ENCODE measurements around the gene TREML1.

The TREML1 gene

DNA sequence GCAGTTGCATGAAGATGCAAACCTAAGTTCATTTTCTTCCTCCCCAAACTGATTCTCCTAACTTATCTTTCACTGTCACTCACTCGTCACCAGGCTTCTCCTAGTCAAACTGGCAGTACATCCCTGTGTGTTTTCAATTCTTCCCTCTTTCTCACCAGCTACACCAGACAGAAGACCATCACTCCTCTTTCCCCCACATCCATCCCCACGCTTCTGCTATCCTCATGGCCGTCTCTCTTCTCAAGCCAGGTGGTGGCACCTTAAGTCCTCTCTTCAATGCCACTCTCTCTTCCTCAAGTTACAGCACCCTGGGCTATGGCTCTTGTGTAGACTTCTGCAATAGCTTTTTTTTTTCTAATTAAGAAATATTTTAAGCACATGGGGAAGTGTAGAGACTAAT, 23.1 kb upstream of the TREML1 start:
- Histone ChIP-seq H3K27ac (ENCODE audit: extremely low read depth, low read depth, low read length) (no peak overlapping the region), H3K36me3 (ENCODE audit: control insufficient read depth in 2 of 2, insufficient read depth in 1 of 2, low read length in 2 of 2) (no peaks in the 10 kb centered on the region), H3K4me1 (ENCODE audit: control insufficient read depth, insufficient read depth, low read length) (no peaks in the 10 kb centered on the region), H3K4me3 (ENCODE audit: low read depth, low read length) (no peak overlapping the region), H3K9me3 (ENCODE audit: control insufficient read depth, insufficient read depth, low read depth, low read length) (no peaks in the 10 kb centered on the region)
- POLR2A ChIA-PET, result no interaction called here
- CTCF ChIA-PET, result interaction anchor here (1.6 kb wide), 1 partner anchor 8 kb away, joined by 5 read pairs; no protein-coding TSS in a partner anchor
- TF ChIP-seq, protein P1, sequence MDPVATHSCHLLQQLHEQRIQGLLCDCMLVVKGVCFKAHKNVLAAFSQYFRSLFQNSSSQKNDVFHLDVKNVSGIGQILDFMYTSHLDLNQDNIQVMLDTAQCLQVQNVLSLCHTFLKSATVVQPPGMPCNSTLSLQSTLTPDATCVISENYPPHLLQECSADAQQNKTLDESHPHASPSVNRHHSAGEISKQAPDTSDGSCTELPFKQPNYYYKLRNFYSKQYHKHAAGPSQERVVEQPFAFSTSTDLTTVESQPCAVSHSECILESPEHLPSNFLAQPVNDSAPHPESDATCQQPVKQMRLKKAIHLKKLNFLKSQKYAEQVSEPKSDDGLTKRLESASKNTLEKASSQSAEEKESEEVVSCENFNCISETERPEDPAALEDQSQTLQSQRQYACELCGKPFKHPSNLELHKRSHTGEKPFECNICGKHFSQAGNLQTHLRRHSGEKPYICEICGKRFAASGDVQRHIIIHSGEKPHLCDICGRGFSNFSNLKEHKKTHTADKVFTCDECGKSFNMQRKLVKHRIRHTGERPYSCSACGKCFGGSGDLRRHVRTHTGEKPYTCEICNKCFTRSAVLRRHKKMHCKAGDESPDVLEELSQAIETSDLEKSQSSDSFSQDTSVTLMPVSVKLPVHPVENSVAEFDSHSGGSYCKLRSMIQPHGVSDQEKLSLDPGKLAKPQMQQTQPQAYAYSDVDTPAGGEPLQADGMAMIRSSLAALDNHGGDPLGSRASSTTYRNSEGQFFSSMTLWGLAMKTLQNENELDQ (tag by site-specific recombination; IDR thresholded peaks at IDR 0.05; ENCODE audit: low read depth), result no peak
- TF ChIP-seq ZNF366 (tag by site-specific recombination; conservative IDR thresholded peaks at IDR 0.05) (peak; percentile 16; the same call in 1 of the 2 replicates), ELK4 (IDR thresholded peaks at IDR 0.05; ENCODE audit: borderline replicate concordance, low read depth, low read length) (no peak), ZNF37A (tag by site-specific recombination; IDR thresholded peaks at IDR 0.05) (no peak)

DNA sequence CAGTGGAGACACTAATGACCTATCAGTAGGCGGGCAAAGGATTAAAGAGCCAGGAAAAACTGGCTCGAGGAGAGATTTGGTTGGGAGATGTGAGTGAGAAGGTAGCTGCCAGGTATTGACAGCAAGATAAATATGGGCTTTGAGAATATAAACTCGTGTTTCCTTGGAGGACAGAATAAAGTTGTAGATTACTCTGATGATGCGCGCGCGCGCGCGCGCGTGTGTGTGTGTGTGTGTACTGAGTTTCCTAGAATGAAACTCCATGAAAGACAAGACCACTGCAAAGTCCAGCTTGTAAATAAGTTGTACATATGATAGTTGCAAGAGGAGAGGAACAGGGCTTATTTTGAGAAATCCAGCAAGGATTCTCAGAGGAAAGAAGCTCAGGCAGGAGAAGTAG, 22.0 kb upstream of the TREML1 start:
- Histone ChIP-seq H3K9me3 (ENCODE audit: control insufficient read depth, insufficient read depth, low read depth, low read length) (no peaks in the 10 kb centered on the region), H3K27ac (ENCODE audit: extremely low read depth, low read depth, low read length) (no peak overlapping the region), H3K4me1 (ENCODE audit: control insufficient read depth, insufficient read depth, low read length) (no peaks in the 10 kb centered on the region), H3K36me3 (ENCODE audit: control insufficient read depth in 2 of 2, insufficient read depth in 1 of 2, low read length in 2 of 2) (no peaks in the 10 kb centered on the region), H3K4me3 (ENCODE audit: low read depth, low read length) (no peak overlapping the region)
- CTCF ChIA-PET, result interaction anchor here (0.7 to 1.6 kb wide), 3 partner anchors 9 to 14 kb away, joined by 3 to 5 read pairs (median 3); no protein-coding TSS in a partner anchor
- POLR2A ChIA-PET, result interaction anchor here (0.6 kb wide), 1 partner anchor 73 kb away, joined by 4 read pairs; no protein-coding TSS in a partner anchor
- TF ChIP-seq ZNF621 (tag by site-specific recombination; IDR thresholded peaks at IDR 0.05), result no peak
- TF ChIP-seq ZNF23 (tag by site-specific recombination; IDR thresholded peaks at IDR 0.05; ENCODE audit: borderline replicate concordance), result no peak
- no peak for TF ChIP-seq PRDM2 (tag by site-specific recombination; IDR thresholded peaks at IDR 0.05; ENCODE audit: borderline replicate concordance)
- TF ChIP-seq, protein P2, sequence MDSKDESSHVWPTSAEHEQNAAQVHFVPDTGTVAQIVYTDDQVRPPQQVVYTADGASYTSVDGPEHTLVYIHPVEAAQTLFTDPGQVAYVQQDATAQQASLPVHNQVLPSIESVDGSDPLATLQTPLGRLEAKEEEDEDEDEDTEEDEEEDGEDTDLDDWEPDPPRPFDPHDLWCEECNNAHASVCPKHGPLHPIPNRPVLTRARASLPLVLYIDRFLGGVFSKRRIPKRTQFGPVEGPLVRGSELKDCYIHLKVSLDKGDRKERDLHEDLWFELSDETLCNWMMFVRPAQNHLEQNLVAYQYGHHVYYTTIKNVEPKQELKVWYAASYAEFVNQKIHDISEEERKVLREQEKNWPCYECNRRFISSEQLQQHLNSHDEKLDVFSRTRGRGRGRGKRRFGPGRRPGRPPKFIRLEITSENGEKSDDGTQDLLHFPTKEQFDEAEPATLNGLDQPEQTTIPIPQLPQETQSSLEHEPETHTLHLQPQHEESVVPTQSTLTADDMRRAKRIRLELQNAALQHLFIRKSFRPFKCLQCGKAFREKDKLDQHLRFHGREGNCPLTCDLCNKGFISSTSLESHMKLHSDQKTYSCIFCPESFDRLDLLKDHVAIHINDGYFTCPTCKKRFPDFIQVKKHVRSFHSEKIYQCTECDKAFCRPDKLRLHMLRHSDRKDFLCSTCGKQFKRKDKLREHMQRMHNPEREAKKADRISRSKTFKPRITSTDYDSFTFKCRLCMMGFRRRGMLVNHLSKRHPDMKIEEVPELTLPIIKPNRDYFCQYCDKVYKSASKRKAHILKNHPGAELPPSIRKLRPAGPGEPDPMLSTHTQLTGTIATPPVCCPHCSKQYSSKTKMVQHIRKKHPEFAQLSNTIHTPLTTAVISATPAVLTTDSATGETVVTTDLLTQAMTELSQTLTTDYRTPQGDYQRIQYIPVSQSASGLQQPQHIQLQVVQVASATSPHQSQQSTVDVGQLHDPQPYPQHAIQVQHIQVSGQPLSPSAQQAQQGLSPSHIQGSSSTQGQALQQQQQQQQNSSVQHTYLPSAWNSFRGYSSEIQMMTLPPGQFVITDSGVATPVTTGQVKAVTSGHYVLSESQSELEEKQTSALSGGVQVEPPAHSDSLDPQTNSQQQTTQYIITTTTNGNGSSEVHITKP (tag by site-specific recombination; IDR thresholded peaks at IDR 0.05), result no peak
- no peak for TF ChIP-seq ZBTB21 (tag by site-specific recombination; IDR thresholded peaks at IDR 0.05)
- TF ChIP-seq SCRT2 (tag by site-specific recombination; IDR thresholded peaks at IDR 0.05), result no peak
- TF ChIP-seq ZNF473 (tag by site-specific recombination; IDR thresholded peaks at IDR 0.05), result no peak
- TF ChIP-seq ZNF645 (tag by site-specific recombination; IDR thresholded peaks at IDR 0.05), result no peak
- TF ChIP-seq ZFP37 (tag by site-specific recombination; IDR thresholded peaks at IDR 0.05), result no peak
- TF ChIP-seq ZNF510 (tag by site-specific recombination; IDR thresholded peaks at IDR 0.05; ENCODE audit: insufficient replicate concordance), result no peak
- TF ChIP-seq, protein P3, sequence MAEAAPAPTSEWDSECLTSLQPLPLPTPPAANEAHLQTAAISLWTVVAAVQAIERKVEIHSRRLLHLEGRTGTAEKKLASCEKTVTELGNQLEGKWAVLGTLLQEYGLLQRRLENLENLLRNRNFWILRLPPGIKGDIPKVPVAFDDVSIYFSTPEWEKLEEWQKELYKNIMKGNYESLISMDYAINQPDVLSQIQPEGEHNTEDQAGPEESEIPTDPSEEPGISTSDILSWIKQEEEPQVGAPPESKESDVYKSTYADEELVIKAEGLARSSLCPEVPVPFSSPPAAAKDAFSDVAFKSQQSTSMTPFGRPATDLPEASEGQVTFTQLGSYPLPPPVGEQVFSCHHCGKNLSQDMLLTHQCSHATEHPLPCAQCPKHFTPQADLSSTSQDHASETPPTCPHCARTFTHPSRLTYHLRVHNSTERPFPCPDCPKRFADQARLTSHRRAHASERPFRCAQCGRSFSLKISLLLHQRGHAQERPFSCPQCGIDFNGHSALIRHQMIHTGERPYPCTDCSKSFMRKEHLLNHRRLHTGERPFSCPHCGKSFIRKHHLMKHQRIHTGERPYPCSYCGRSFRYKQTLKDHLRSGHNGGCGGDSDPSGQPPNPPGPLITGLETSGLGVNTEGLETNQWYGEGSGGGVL (tag by site-specific recombination; IDR thresholded peaks at IDR 0.05), result no peak
- no peak for TF ChIP-seq ZSCAN5A (tag by site-specific recombination; IDR thresholded peaks at IDR 0.05)
